DND-41 (cell line): ENCODE measurements around the gene PYGL.

Experiments
- ATAC-seq: fragments of 200-7000 bp; cut with Tn5 transposase; 3 replicates; pipeline ENCODE4 v1.9.1; 2021; ENCODE audit warnings: low read depth; ENCODE audit not compliant: insufficient read depth
- DNase-seq: peaks from one replicate; pipeline ENCODE4 v3.0.0-alpha.2; 2020
- H2AFZ ChIP-seq: 2 replicates; pipeline ENCODE4 v1.6.0; 2012; ENCODE audit warnings: low read depth, low read length
- H3K27ac ChIP-seq: 2 replicates; pipeline ENCODE4 v1.5.1; 2012; ENCODE audit warnings: low read length, inconsistent platforms
- H3K27me3 ChIP-seq: fragments of 200-600 bp; sonication (generic); 2 replicates; pipeline ENCODE4 v1.6.0; 2012; ENCODE audit warnings: low read length, mild to moderate bottlenecking, inconsistent platforms; ENCODE audit not compliant: insufficient read depth, poor library complexity
- H3K36me3 ChIP-seq: 2 replicates; pipeline ENCODE4 v1.5.1; 2012; ENCODE audit warnings: low read length, inconsistent platforms; ENCODE audit not compliant: insufficient read depth
- H3K4me1 ChIP-seq: 2 replicates; pipeline ENCODE4 v1.5.1; 2012; ENCODE audit warnings: mild to moderate bottlenecking, low read length; ENCODE audit not compliant: insufficient read depth
- H3K4me2 ChIP-seq: 2 replicates; pipeline ENCODE4 v1.6.0; 2012; ENCODE audit warnings: mild to moderate bottlenecking, moderate library complexity, low read length, inconsistent platforms; ENCODE audit not compliant: insufficient read depth
- H3K4me3 ChIP-seq, 2 experiments: fragments of 200-600 bp in 1 of 2; shearing (Covaris generic) in 1 of 2; 2 replicates each; pipeline ENCODE4 v1.5.1; 2012 to 2016; ENCODE audit warnings: inconsistent platforms in 2 of 2, low read length in 2 of 2, mild to moderate bottlenecking in 2 of 2, low read depth in 1 of 2, moderate library complexity in 1 of 2
- H3K79me2 ChIP-seq: 2 replicates; pipeline ENCODE4 v1.6.0; 2012; ENCODE audit warnings: low read length, inconsistent platforms; ENCODE audit not compliant: insufficient read depth
- H3K9ac ChIP-seq: 2 replicates; pipeline ENCODE4 v1.6.0; 2012; ENCODE audit warnings: low read depth, mild to moderate bottlenecking, inconsistent platforms, low read length, moderate library complexity
- H3K9me3 ChIP-seq: 2 replicates; pipeline ENCODE4 v1.5.1; 2012; ENCODE audit warnings: low read length, moderate library complexity, mild to moderate bottlenecking, inconsistent platforms; ENCODE audit not compliant: insufficient read depth, severe bottlenecking
- H4K20me1 ChIP-seq: 2 replicates; pipeline ENCODE4 v1.6.0; 2012; ENCODE audit warnings: low read length; ENCODE audit not compliant: insufficient read depth
- EZH2 ChIP-seq: IDR thresholded peaks from 3 replicates; pipeline ENCODE4 v1.6.1; 2012; ENCODE audit warnings: borderline replicate concordance, low read depth, mild to moderate bottlenecking, moderate library complexity, low read length, inconsistent platforms; ENCODE audit not compliant: severe bottlenecking
- TF ChIP-seq, protein P1 (sequence below): IDR thresholded peaks from 2 replicates; pipeline ENCODE4 v1.5.1; 2012; ENCODE audit warnings: borderline replicate concordance, low read length, moderate library complexity, mild to moderate bottlenecking; ENCODE audit not compliant: poor library complexity, severe bottlenecking; ENCODE audit errors: extremely low read depth

Gene PYGL

DNA sequence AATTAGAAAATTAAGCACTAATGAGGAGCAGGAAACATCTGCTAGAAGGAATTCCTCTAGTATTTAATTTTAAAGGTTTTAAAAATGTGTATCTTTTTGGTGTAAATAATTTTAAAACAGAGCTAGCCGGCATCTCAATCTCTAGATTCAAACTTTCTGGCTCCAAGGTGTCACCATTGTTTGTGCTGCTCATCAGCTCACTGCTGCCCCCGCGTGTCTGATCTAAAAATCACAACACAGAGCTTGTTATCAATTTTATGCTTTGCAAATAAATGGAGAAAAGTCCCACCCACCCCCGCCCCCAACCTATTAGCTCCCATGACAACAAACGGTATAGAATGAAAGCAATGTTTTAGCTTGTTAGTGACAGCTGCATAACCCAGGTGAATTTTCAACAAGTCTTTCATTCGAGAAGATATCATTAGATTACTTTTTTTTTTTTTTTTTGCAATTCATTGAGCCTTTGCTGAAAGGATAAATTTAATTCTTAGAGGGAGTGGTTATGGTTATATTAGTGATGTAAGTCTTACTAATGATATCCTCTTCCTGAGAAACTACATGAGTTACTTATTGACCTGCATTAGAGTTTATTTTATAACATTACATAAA is 83.7 kb downstream of the PYGL start:
- Histone ChIP-seq H3K4me1 (peaks cover 18% of the 10 kb centered on the region), H3K79me2 (no peaks in the 10 kb centered on the region), H2AFZ (peak overlapping the region; percentile 99), H3K4me2 (peak overlapping the region; percentile 72), H3K27me3 (no peaks in the 10 kb centered on the region), H3K27ac (peak overlapping the region; percentile 66; the same call in 1 of the 2 replicates), H3K9ac (peak overlapping the region; percentile 59), H4K20me1 (no peaks in the 10 kb centered on the region), H3K36me3 (no peaks in the 10 kb centered on the region), H3K9me3 (no peaks in the 10 kb centered on the region), H3K4me3 (peak overlapping the region; percentile 15 to 54; a peak in 3 of 4 replicates)
- no peak for TF ChIP-seq EZH2
- TF ChIP-seq, protein P1, sequence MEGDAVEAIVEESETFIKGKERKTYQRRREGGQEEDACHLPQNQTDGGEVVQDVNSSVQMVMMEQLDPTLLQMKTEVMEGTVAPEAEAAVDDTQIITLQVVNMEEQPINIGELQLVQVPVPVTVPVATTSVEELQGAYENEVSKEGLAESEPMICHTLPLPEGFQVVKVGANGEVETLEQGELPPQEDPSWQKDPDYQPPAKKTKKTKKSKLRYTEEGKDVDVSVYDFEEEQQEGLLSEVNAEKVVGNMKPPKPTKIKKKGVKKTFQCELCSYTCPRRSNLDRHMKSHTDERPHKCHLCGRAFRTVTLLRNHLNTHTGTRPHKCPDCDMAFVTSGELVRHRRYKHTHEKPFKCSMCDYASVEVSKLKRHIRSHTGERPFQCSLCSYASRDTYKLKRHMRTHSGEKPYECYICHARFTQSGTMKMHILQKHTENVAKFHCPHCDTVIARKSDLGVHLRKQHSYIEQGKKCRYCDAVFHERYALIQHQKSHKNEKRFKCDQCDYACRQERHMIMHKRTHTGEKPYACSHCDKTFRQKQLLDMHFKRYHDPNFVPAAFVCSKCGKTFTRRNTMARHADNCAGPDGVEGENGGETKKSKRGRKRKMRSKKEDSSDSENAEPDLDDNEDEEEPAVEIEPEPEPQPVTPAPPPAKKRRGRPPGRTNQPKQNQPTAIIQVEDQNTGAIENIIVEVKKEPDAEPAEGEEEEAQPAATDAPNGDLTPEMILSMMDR, result peak; percentile 77
- ATAC-seq (peak; percentile 84), DNase-seq (peak; percentile 89)

- Histone ChIP-seq H3K9ac (no peak overlapping the region), H3K4me2 (peak overlapping the region; percentile 72), H4K20me1 (no peaks in the 10 kb centered on the region), H3K79me2 (no peaks in the 10 kb centered on the region), H3K27ac (no peak overlapping the region), H3K9me3 (no peaks in the 10 kb centered on the region), H3K4me1 (peaks cover 23% of the 10 kb centered on the region), H3K4me3 (no peak overlapping the region), H3K27me3 (no peaks in the 10 kb centered on the region), H2AFZ (peak overlapping the region; percentile 99), H3K36me3 (no peaks in the 10 kb centered on the region)
- TF ChIP-seq, protein P1, result no peak
- no peak for TF ChIP-seq EZH2
- DNase-seq (no peak), ATAC-seq (0 out of 3 replicates have a peak, but pooled peaks have one; percentile 4)
Observed at GRCh38 chr14:50859296-50859624, 85.0 kb downstream of the PYGL start.

- DNase-seq (no peak), ATAC-seq (no peak)
- no peak overlapping the region for H3K4me3 ChIP-seq
- H4K20me1 ChIP-seq, result no peaks in the 10 kb centered on the region
- H3K9me3 ChIP-seq, result no peaks in the 10 kb centered on the region
- no peaks in the 10 kb centered on the region for H3K36me3 ChIP-seq
- H2AFZ ChIP-seq, result peak overlapping the region; percentile 37; the same call in 1 of the 2 replicates
- H3K4me2 ChIP-seq, result no peak overlapping the region
- no peak overlapping the region for H3K9ac ChIP-seq
- no peaks in the 10 kb centered on the region for H3K27me3 ChIP-seq
- no peaks in the 10 kb centered on the region for H3K79me2 ChIP-seq
- no peak for TF ChIP-seq EZH2
- TF ChIP-seq, protein P1, result no peak
- H3K4me1 ChIP-seq, result peaks cover 23% of the 10 kb centered on the region
- H3K27ac ChIP-seq, result no peak overlapping the region
Observed at GRCh38 chr14:50856660-50857059, 87.6 kb downstream of the PYGL start.
